Caki2 (cell line): ENCODE results near the gene PAK6. TPM values are rescaled to one million over a fixed set of nuclear protein-coding genes. Genes with fewer than 3 reads are reported as not detected.

ENCODE experiments used
- DNase-seq: peaks from one replicate; pipeline ENCODE4 v3.0.0-alpha.2; 2015; ENCODE audit warnings: low read depth
- in situ Hi-C: cut with HindIII; loops from 2 replicates; pipeline ENCODE4 v1.10.0; 2016; ENCODE audit warnings: low sequenced_read_pairs, low pct_unique_long_range_greater_than_20kb, mixed read lengths
- total RNA-seq: library from RNA; depleted of rRNA; stranded (reverse); fragments of >200 nt; shearing (Covaris generic); gene quantifications from 2 replicates; pipeline ENCODE4 v1.2.3, GENCODE V29; 2014; ENCODE audit warnings: low replicate concordance

PAK6 gene
- total RNA-seq, 1 experiment from 2014 or later = not detected

GRCh38 chr15:40251486-40252140, 12.8 kb downstream of the PAK6 start:
- in situ Hi-C loops = no loop called here
- no peak for DNase-seq

- DNase-seq = no peak
- in situ Hi-C loops = no loop called here
These were observed 13.2 kb downstream of the PAK6 start for GRCh38 chr15:40252141-40252437.

- no peak for DNase-seq
- in situ Hi-C loops = no loop called here
These were observed 13.7 kb downstream of the PAK6 start for GRCh38 chr15:40252438-40253166.

- DNase-seq = no peak
- in situ Hi-C loops = no loop called here
These were observed 14.4 kb downstream of the PAK6 start for GRCh38 chr15:40253167-40253790.

GRCh38 chr15:40254452-40254851, 15.6 kb downstream of the PAK6 start:
- in situ Hi-C loops = no loop called here
- DNase-seq = no peak

- DNase-seq = no peak
- in situ Hi-C loops = no loop called here
These were observed 16.2 kb downstream of the PAK6 start for GRCh38 chr15:40255033-40255432.

- in situ Hi-C loops = no loop called here
- no peak for DNase-seq
These were observed 17.9 kb downstream of the PAK6 start for GRCh38 chr15:40256638-40257235.

GRCh38 chr15:40257656-40258450, 19.0 kb downstream of the PAK6 start:
- in situ Hi-C loops = no loop called here
- DNase-seq = no peak

GRCh38 chr15:40258544-40258943, 19.7 kb downstream of the PAK6 start:
- in situ Hi-C loops = no loop called here
- DNase-seq = no peak

- no peak for DNase-seq
- in situ Hi-C loops = no loop called here
These were observed 20.2 kb downstream of the PAK6 start for GRCh38 chr15:40259021-40259420.

GRCh38 chr15:40263024-40263754, 24.3 kb downstream of the PAK6 start:
- no peak for DNase-seq
- in situ Hi-C loops = no loop called here

- DNase-seq = no peak
- in situ Hi-C loops = no loop called here
These were observed 25.7 kb downstream of the PAK6 start for GRCh38 chr15:40264321-40265153.

GRCh38 chr15:40265355-40265754, 26.5 kb downstream of the PAK6 start:
- in situ Hi-C loops = no loop called here
- DNase-seq = no peak

- in situ Hi-C loops = no loop called here
- DNase-seq = no peak
These were observed 27.0 kb downstream of the PAK6 start for GRCh38 chr15:40265875-40266274.

GRCh38 chr15:40266828-40267304, 28.0 kb downstream of the PAK6 start:
- peak; percentile 92 for DNase-seq
- in situ Hi-C loops = no loop called here

- in situ Hi-C loops = no loop called here
- no peak for DNase-seq
These were observed 28.8 kb downstream of the PAK6 start for GRCh38 chr15:40267670-40268069.

- in situ Hi-C loops = no loop called here
- DNase-seq = no peak
These were observed 30.7 kb downstream of the PAK6 start for GRCh38 chr15:40269604-40270003.
